ENCODE data around the gene SPRN.
A peak's percentile ranks its signal among the peaks of the same experiment; 100 is the strongest.

The SPRN gene

DNA sequence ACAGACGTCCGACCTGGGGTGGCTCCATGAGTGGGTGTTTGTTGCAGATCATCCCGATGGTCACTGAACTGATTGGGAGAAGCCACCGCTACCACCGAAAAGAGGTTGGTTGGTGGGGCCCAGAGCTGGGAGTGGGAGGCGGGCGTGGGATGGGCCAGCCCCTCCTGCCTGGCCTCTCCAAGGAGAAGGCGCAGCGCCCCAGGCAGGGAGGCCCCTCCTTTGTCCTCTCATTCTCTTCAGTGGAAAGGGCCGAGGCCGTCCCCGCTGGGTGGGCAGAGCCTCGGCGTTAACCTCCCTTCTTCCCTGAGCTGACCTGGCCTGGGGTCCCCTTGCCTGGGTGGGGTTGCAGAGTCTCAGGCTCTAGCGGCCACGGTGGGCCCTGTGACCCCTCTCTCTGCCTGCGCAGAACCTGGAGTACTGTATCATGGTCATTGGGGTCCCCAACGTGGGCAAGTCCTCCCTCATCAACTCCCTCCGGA, 25.3 kb downstream of the SPRN start:
- no peak for DNase-seq (ENCODE audit: low read depth)
- H3K4me3 ChIP-seq (ENCODE audit: low read depth, low read length), result no peak overlapping the region
- TF ChIP-seq, protein P1, sequence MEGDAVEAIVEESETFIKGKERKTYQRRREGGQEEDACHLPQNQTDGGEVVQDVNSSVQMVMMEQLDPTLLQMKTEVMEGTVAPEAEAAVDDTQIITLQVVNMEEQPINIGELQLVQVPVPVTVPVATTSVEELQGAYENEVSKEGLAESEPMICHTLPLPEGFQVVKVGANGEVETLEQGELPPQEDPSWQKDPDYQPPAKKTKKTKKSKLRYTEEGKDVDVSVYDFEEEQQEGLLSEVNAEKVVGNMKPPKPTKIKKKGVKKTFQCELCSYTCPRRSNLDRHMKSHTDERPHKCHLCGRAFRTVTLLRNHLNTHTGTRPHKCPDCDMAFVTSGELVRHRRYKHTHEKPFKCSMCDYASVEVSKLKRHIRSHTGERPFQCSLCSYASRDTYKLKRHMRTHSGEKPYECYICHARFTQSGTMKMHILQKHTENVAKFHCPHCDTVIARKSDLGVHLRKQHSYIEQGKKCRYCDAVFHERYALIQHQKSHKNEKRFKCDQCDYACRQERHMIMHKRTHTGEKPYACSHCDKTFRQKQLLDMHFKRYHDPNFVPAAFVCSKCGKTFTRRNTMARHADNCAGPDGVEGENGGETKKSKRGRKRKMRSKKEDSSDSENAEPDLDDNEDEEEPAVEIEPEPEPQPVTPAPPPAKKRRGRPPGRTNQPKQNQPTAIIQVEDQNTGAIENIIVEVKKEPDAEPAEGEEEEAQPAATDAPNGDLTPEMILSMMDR (IDR thresholded peaks at IDR 0.05; ENCODE audit: low read depth, low read length), result no peak
- TF ChIP-seq MYC (IDR thresholded peaks at IDR 0.05; ENCODE audit: low read depth, low read length) (no peak), POLR2A (IDR thresholded peaks at IDR 0.05; ENCODE audit: extremely low read depth, insufficient read length) (no peak)
- TF ChIP-seq, protein P2, sequence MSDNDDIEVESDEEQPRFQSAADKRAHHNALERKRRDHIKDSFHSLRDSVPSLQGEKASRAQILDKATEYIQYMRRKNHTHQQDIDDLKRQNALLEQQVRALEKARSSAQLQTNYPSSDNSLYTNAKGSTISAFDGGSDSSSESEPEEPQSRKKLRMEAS (IDR thresholded peaks at IDR 0.05; ENCODE audit: low read depth, low read length), result no peak

DNA sequence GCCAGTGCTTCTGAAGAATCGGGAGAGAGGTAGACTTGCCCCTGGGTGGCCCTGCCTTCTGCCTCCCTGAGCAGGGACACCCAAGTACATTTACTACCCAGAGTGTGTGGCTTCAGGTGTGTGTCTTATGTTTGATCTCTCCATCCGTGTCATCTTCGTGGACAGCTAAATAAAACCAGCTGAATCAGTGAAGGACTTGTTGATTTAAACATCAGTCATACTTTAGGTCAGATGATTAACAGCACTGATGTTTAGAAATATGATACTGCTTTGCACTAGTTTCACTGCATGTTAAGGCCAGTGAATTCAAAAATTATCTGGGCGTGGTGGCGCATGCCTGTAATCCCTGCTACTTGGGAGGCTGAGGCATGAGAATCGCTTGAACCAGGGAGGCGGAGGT, 26.5 kb downstream of the SPRN start:
- no peak overlapping the region for H3K4me3 ChIP-seq (ENCODE audit: low read depth, low read length)
- TF ChIP-seq, protein P1 (IDR thresholded peaks at IDR 0.05; ENCODE audit: low read depth, low read length), result no peak
- TF ChIP-seq MYC (IDR thresholded peaks at IDR 0.05; ENCODE audit: low read depth, low read length) (no peak), POLR2A (IDR thresholded peaks at IDR 0.05; ENCODE audit: extremely low read depth, insufficient read length) (no peak)
- TF ChIP-seq, protein P2 (IDR thresholded peaks at IDR 0.05; ENCODE audit: low read depth, low read length), result no peak
- no peak for DNase-seq (ENCODE audit: low read depth)

DNA sequence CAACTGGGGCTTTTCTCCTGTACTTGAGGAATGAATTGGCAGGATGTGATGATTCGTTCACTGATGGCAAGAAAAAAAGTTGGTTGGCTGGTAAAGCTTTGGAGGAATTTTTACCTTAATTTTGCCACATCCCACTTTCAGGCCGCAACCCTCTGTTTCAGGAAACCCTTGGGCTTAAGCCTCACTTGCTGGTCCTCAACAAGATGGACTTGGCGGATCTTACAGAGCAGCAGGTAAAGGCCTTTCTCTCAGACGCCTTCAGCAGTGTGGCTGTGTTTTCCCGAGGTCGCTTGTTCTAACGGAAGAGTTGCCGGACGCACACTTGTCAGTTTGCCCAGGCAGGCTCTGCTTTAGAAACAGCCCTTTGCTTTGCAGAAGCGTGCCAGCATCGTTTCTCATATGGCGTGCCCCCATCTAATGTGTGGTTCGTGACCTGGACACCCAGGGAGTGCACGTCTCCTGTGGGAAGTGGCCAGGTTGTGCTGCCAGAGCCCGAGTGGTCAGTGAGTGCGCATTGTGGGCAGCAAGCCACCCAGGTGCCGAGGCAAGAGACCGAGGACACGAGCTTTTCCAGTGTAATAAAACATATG, 28.3 kb downstream of the SPRN start:
- no peak overlapping the region for H3K4me3 ChIP-seq (ENCODE audit: low read depth, low read length)
- DNase-seq (ENCODE audit: low read depth), result no peak

DNA sequence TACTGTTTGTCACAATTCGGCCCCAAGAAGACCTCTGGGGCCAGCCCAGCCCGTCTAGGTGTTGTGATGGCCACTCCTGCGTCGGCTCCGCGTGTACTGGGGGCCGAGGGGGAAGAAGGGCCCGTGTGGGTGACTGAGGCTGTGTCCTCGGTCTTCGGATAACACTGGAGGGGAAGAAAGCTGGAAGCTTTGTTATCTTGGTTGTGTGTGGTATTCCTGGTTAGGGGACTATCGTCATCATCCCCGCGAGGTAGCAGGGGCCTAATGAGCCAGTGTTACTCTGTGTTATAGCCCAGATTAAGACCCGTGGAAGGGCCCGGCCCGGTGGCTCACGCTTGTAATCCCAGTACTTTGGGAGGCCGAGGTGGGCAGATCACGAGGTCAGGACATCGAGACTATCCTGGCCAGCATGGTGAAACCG, 29.6 kb downstream of the SPRN start:
- TF ChIP-seq, protein P1 (IDR thresholded peaks at IDR 0.05; ENCODE audit: low read depth, low read length), result no peak
- peak overlapping the region; percentile 79 for H3K4me3 ChIP-seq (ENCODE audit: low read depth, low read length)
- no peak for DNase-seq (ENCODE audit: low read depth)

More for the DNA sequence above, 28.3 kb downstream of the SPRN start:
- TF ChIP-seq, protein P1 (IDR thresholded peaks at IDR 0.05; ENCODE audit: low read depth, low read length), result no peak
- TF ChIP-seq, protein P2 (IDR thresholded peaks at IDR 0.05; ENCODE audit: low read depth, low read length), result no peak
- TF ChIP-seq POLR2A (IDR thresholded peaks at IDR 0.05; ENCODE audit: extremely low read depth, insufficient read length) (no peak), MYC (IDR thresholded peaks at IDR 0.05; ENCODE audit: low read depth, low read length) (no peak)

DNA sequence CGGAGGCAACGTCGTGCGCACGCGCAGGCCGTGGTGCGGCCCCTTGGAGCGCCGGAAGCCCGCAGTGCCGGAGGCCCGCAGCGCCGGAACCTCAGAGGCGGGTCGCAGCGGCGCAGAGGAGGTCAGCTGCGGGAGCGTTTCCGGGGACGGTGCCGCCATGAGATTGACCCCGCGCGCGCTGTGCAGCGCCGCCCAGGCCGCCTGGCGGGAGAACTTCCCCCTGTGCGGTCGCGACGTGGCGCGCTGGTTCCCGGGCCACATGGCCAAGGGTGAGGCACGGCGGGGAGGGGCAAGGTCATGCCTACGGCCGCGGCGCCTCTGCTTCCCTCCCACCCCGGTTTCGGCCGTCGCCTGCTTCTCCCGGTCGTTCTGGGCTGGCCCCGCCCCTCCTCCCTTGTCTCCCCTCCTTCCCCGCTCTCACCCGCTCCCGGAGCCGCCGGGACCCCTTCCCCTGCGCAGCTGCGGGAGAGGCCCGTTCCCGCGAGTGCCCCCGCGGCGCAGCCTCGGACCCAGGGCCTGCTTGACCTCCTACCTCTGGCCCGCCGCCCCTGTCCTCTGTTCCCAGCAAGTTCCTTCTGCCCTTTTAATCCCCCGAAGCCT, 30.3 kb downstream of the SPRN start, which contains the start of gene MTG1:
Gene MTG1, plus strand, starts transcription at position 94 of the 600 bp plus-strand sequence. Its CDS starts 64 bp downstream, at position 158.
- TF ChIP-seq MYC (IDR thresholded peaks at IDR 0.05; ENCODE audit: low read depth, low read length) (peak; percentile 99), POLR2A (IDR thresholded peaks at IDR 0.05; ENCODE audit: extremely low read depth, insufficient read length) (peak; percentile 86)
- TF ChIP-seq, protein P2 (IDR thresholded peaks at IDR 0.05; ENCODE audit: low read depth, low read length), result peak; percentile 95
- TF ChIP-seq, protein P1 (IDR thresholded peaks at IDR 0.05; ENCODE audit: low read depth, low read length), result no peak
- peak; percentile 97 for DNase-seq (ENCODE audit: low read depth)
- H3K4me3 ChIP-seq (ENCODE audit: low read depth, low read length), result peak within 1 kb of the TSS; percentile 79
